Neural cell (in vitro differentiated cells): Measurements from ENCODE around the gene YLPM1. TPM values are rescaled to one million over a fixed set of nuclear protein-coding genes. Genes with fewer than 3 reads are reported as not detected.

Experiments used
- H2AFZ ChIP-seq: fragments of 200-600, 300-800 bp; sonication (generic), shearing (Covaris generic); 2 replicates; pipeline ENCODE4 v1.6.0; 2014; ENCODE audit warnings: low read depth, mild to moderate bottlenecking, antibody characterized with exemption, low read length, moderate library complexity
- H3F3A ChIP-seq: fragments of 200-600 bp; shearing (Covaris generic); 2 replicates; pipeline ENCODE4 v1.6.1; 2016; ENCODE audit warnings: mild to moderate bottlenecking, moderate library complexity, mixed read lengths, antibody characterized with exemption, low read length; ENCODE audit not compliant: insufficient read depth, poor library complexity, severe bottlenecking
- H3K27ac ChIP-seq: fragments of 200-600, 300-800 bp; sonication (generic), shearing (Covaris generic); 2 replicates; pipeline ENCODE4 v1.5.1; 2014; ENCODE audit warnings: mild to moderate bottlenecking, low read length, moderate library complexity
- H3K27me3 ChIP-seq: fragments of 300-800, 200-600 bp; sonication (generic), shearing (Covaris generic); 2 replicates; pipeline ENCODE4 v1.6.0; 2014; ENCODE audit warnings: mild to moderate bottlenecking, low read depth, low read length, moderate library complexity; ENCODE audit not compliant: insufficient read depth
- H3K36me3 ChIP-seq: fragments of 300-800, 200-600 bp; sonication (generic), shearing (Covaris generic); 2 replicates; pipeline ENCODE4 v1.5.1; 2014; ENCODE audit warnings: mild to moderate bottlenecking, antibody characterized with exemption, low read length, moderate library complexity; ENCODE audit not compliant: insufficient read depth
- H3K4me2 ChIP-seq: fragments of 300-800, 200-600 bp; sonication (generic), shearing (Covaris generic); 2 replicates; pipeline ENCODE4 v1.6.0; 2014; ENCODE audit warnings: mild to moderate bottlenecking, low read length
- H3K4me3 ChIP-seq: fragments of 300-800, 200-600 bp; sonication (generic), shearing (Covaris generic); 2 replicates; pipeline ENCODE4 v1.5.1; 2014; ENCODE audit warnings: mild to moderate bottlenecking, low read length, moderate library complexity
- H3K79me2 ChIP-seq: fragments of 200-600 bp; shearing (Covaris generic); replicated peaks from 2 replicates; pipeline ENCODE4 v1.6.0; 2014; ENCODE audit warnings: mild to moderate bottlenecking, low read length, moderate library complexity; ENCODE audit not compliant: insufficient read depth
- H3K9ac ChIP-seq: fragments of 300-800, 200-600 bp; sonication (generic), shearing (Covaris generic); 2 replicates; pipeline ENCODE4 v1.6.1; 2016; ENCODE audit warnings: mild to moderate bottlenecking, low read length, mixed read lengths
- H3K9me2 ChIP-seq: fragments of 200-600 bp; shearing (Covaris generic); 2 replicates; pipeline ENCODE4 v1.6.1; 2016; ENCODE audit warnings: mild to moderate bottlenecking, low read length, mixed read lengths; ENCODE audit not compliant: insufficient read depth
- H3K9me3 ChIP-seq: fragments of 200-600, 300-800 bp; sonication (generic), shearing (Covaris generic); 2 replicates; pipeline ENCODE4 v1.6.1; 2016; ENCODE audit warnings: mild to moderate bottlenecking, mixed run types, low read length, moderate library complexity, mixed read lengths
- H4K20me1 ChIP-seq: fragments of 200-600 bp; shearing (Covaris generic); 2 replicates; pipeline ENCODE4 v1.6.1; 2016; ENCODE audit warnings: mild to moderate bottlenecking, mixed run types; ENCODE audit not compliant: insufficient read depth
- EP300 ChIP-seq: fragments of 450-650 bp; conservative IDR thresholded peaks from 2 replicates; pipeline ENCODE4 v1.6.1; 2014; ENCODE audit warnings: antibody characterized with exemption, mild to moderate bottlenecking, moderate library complexity; ENCODE audit not compliant: poor library complexity, severe bottlenecking
- EZH2 ChIP-seq: fragments of 200-600, 300-800 bp; shearing (Covaris generic), sonication (generic); IDR thresholded peaks from 2 replicates; pipeline ENCODE4 v1.6.1; 2014; ENCODE audit warnings: antibody characterized with exemption, low read length, borderline replicate concordance, mild to moderate bottlenecking; ENCODE audit not compliant: insufficient read depth, poor library complexity, severe bottlenecking
- MXI1 ChIP-seq: fragments of 450-650 bp; conservative IDR thresholded peaks from 2 replicates; pipeline ENCODE4 v1.6.1; 2014; ENCODE audit warnings: antibody characterized with exemption, mild to moderate bottlenecking; ENCODE audit not compliant: poor library complexity, severe bottlenecking
- POLR2AphosphoS5 ChIP-seq: IDR thresholded peaks from 2 replicates; pipeline ENCODE4 v1.6.1; 2012
- RAD21 ChIP-seq: fragments of 450-650 bp; conservative IDR thresholded peaks from 2 replicates; pipeline ENCODE4 v1.6.1; 2014; ENCODE audit warnings: antibody characterized with exemption, mild to moderate bottlenecking, moderate library complexity
- SMC3 ChIP-seq: fragments of 450-650 bp; conservative IDR thresholded peaks from 2 replicates; pipeline ENCODE4 v1.6.1; 2014; ENCODE audit warnings: antibody characterized with exemption, mild to moderate bottlenecking, moderate library complexity; ENCODE audit not compliant: poor library complexity
- TAF1 ChIP-seq: IDR thresholded peaks from 2 replicates; pipeline ENCODE4 v1.6.1; 2012; ENCODE audit warnings: low read depth
- polyA plus RNA-seq: library from polyadenylated mRNA; depleted of rRNA; stranded (reverse); fragments of >200 nt; gene quantifications from 2 replicates; pipeline ENCODE4 v1.2.3, GENCODE V29; 2014
- TF ChIP-seq, protein P1 (sequence below): fragments of 450-650 bp; IDR thresholded peaks from 2 replicates; pipeline ENCODE4 v1.5.1; 2014; ENCODE audit warnings: antibody characterized with exemption, mild to moderate bottlenecking, moderate library complexity; ENCODE audit not compliant: poor library complexity, severe bottlenecking
- TF ChIP-seq, protein P2 (sequence below): IDR thresholded peaks from 2 replicates; pipeline ENCODE4 v1.6.1; 2012; ENCODE audit warnings: borderline replicate concordance

Gene YLPM1
- polyA plus RNA-seq, 1 donor from 2014 or later = 63.4 TPM

DNA sequence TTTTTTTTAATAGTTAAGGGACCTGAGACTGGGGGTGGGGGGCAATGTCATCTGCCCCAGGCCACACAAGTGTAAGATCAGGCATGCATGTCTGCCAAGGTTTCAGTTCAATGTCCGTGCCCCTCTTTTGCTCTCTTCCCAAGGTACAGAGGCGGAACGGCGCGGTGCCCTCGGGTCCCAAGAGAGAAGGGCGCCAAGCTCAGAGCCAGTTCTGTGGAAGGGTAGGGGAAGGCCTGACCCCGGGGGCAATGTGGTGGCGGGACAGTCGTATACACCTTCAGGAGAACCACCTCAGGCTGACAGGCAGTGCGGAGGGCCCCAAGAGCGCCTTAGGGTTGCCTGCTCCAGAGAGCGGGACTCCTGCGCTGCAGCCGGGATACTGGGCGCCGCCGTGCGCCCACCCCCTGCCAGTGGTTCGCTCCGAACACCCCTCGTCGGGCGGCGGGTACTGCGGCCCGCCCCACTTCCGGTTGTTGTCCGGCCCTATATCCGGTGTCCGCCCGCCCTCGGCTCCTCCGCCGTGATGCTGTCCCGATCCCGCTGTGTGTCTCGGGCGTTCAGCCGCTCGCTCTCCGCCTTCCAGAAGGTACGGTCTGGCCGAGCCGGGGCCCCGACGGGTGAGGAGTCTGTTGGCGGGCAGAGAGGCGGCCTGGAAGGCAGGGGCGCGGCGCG, 118.5 kb downstream of the YLPM1 start, which contains the start of gene DLST:
TSS of gene DLST (plus strand) at position 486 of the 672 bp plus-strand sequence. CDS start at position 524, 38 bp downstream.
- Histone ChIP-seq H3K36me3 (no peaks in the 10 kb centered on the region), H3K27ac (peak within 1 kb of the TSS; percentile 76), H2AFZ (peak within 1 kb of the TSS; percentile 99), H3K79me2 (peaks cover 47% of the 10 kb centered on the region), H3K27me3 (no peaks in the 10 kb centered on the region), H3K9me3 (no peaks in the 10 kb centered on the region), H3K4me3 (peak within 1 kb of the TSS; percentile 91), H3K9me2 (no peaks in the 10 kb centered on the region), H4K20me1 (no peaks in the 10 kb centered on the region), H3K4me2 (peak within 1 kb of the TSS; percentile 93), H3K9ac (peak within 1 kb of the TSS; percentile 87), H3F3A (no peaks in the 10 kb centered on the region)
- TF ChIP-seq, protein P1, sequence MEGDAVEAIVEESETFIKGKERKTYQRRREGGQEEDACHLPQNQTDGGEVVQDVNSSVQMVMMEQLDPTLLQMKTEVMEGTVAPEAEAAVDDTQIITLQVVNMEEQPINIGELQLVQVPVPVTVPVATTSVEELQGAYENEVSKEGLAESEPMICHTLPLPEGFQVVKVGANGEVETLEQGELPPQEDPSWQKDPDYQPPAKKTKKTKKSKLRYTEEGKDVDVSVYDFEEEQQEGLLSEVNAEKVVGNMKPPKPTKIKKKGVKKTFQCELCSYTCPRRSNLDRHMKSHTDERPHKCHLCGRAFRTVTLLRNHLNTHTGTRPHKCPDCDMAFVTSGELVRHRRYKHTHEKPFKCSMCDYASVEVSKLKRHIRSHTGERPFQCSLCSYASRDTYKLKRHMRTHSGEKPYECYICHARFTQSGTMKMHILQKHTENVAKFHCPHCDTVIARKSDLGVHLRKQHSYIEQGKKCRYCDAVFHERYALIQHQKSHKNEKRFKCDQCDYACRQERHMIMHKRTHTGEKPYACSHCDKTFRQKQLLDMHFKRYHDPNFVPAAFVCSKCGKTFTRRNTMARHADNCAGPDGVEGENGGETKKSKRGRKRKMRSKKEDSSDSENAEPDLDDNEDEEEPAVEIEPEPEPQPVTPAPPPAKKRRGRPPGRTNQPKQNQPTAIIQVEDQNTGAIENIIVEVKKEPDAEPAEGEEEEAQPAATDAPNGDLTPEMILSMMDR = peak; percentile 34
- peak; percentile 42 for TF ChIP-seq SMC3
- peak; percentile 62 for TF ChIP-seq EP300
- TF ChIP-seq, protein P2, sequence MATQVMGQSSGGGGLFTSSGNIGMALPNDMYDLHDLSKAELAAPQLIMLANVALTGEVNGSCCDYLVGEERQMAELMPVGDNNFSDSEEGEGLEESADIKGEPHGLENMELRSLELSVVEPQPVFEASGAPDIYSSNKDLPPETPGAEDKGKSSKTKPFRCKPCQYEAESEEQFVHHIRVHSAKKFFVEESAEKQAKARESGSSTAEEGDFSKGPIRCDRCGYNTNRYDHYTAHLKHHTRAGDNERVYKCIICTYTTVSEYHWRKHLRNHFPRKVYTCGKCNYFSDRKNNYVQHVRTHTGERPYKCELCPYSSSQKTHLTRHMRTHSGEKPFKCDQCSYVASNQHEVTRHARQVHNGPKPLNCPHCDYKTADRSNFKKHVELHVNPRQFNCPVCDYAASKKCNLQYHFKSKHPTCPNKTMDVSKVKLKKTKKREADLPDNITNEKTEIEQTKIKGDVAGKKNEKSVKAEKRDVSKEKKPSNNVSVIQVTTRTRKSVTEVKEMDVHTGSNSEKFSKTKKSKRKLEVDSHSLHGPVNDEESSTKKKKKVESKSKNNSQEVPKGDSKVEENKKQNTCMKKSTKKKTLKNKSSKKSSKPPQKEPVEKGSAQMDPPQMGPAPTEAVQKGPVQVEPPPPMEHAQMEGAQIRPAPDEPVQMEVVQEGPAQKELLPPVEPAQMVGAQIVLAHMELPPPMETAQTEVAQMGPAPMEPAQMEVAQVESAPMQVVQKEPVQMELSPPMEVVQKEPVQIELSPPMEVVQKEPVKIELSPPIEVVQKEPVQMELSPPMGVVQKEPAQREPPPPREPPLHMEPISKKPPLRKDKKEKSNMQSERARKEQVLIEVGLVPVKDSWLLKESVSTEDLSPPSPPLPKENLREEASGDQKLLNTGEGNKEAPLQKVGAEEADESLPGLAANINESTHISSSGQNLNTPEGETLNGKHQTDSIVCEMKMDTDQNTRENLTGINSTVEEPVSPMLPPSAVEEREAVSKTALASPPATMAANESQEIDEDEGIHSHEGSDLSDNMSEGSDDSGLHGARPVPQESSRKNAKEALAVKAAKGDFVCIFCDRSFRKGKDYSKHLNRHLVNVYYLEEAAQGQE = no peak
- peak; percentile 21 for TF ChIP-seq RAD21
- TF ChIP-seq TAF1 = peak; percentile 59
- TF ChIP-seq POLR2AphosphoS5 = peak; percentile 95
- no peak for TF ChIP-seq EZH2
- peak; percentile 75 for TF ChIP-seq MXI1

DNA sequence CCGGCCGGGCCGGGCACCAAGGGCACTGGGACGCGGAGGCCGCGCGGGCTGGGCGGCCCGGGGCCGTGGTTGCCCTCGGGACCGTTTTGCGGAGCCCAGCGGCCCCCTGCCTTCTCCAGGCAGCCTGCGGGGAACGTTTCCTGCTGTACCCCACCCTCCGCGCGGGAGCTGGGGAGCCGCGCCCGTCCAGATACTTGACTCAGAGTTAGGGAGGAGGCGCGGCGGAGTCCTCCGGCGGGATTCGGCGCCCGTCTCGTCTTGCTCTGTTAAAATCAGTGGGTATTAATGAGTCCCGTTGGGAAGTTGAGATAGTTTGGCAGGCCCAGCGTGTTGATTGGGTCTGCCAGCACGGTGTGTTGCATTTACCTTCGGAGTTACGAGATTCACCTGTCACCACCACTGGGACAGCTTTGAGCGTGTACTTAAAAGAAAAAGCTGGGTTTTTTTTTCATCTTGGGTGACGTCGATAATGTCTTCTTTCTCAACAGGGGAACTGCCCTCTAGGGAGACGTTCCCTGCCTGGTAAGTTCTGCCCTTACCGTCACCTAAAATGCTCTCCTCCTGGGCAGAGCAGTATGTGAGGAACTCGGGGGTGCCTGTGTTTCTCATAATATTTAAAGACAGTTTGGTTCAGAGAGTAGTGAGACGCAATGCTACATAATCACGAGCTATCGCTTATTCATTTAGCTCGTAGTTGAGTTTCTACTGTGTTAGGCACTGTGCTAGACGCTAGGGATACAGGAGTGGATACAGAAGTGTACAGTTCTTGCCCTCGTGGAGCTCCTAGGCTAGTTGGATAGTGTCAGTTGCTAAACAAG, 119.2 kb downstream of the YLPM1 start:
- H3K9ac ChIP-seq = peak overlapping the region; percentile 87
- no peaks in the 10 kb centered on the region for H4K20me1 ChIP-seq
- peak overlapping the region; percentile 76 for H3K27ac ChIP-seq
- H3K36me3 ChIP-seq = no peaks in the 10 kb centered on the region
- peak overlapping the region; percentile 99 for H2AFZ ChIP-seq
- H3K4me2 ChIP-seq = peak overlapping the region; percentile 93
- no peaks in the 10 kb centered on the region for H3K9me2 ChIP-seq
- peaks cover 53% of the 10 kb centered on the region for H3K79me2 ChIP-seq
- H3K27me3 ChIP-seq = no peaks in the 10 kb centered on the region
- H3K4me3 ChIP-seq = peak overlapping the region; percentile 91
- no peaks in the 10 kb centered on the region for H3F3A ChIP-seq
- H3K9me3 ChIP-seq = no peaks in the 10 kb centered on the region
- TF ChIP-seq RAD21 (no peak), MXI1 (peak; percentile 51)

Other genes with a start within 250 kb of the YLPM1 start
- gene LTBP2, start 151.1 kb upstream of the YLPM1 start, polyA plus RNA-seq = 0.33 and 0.44 TPM in 2 replicates
- 30.4 and 33.8 TPM in 2 replicates for gene AREL1, start 50.2 kb upstream of the YLPM1 start, polyA plus RNA-seq
- 31.5 and 39.8 TPM in 2 replicates for gene FCF1, start 50.2 kb upstream of the YLPM1 start, polyA plus RNA-seq
- not detected in 2 replicates for gene PROX2, start 112.8 kb downstream of the YLPM1 start, polyA plus RNA-seq
- 56.5 and 59.7 TPM in 2 replicates for gene DLST, start 118.6 kb downstream of the YLPM1 start, polyA plus RNA-seq
- gene RPS6KL1, start 159.9 kb downstream of the YLPM1 start, polyA plus RNA-seq = 147 and 187 TPM in 2 replicates
- 0.28 TPM in 1 of 2 replicates, not detected in the other for gene PGF, start 192.3 kb downstream of the YLPM1 start, polyA plus RNA-seq
- gene EIF2B2, start 239.6 kb downstream of the YLPM1 start, polyA plus RNA-seq = 43.1 and 59.0 TPM in 2 replicates